Right ventricle myocardium inferior (tissue), 1 donor: ENCODE data around the gene OTOF. TPM values are rescaled to one million over a fixed set of nuclear protein-coding genes. Genes with fewer than 3 reads are reported as not detected.

Source experiments
- ATAC-seq: fragments of 200-7000 bp; cut with Tn5 transposase; one replicate; pipeline ENCODE4 v1.9.1; 2020; ENCODE audit warnings: mild to moderate bottlenecking, moderate library complexity
- DNase-seq: peaks from one replicate; pipeline ENCODE4 v3.0.0; 2021; ENCODE audit errors: missing footprints
- intact Hi-C: fragments of 100-400 bp; cut with DNase I; formaldehyde crosslinking; loops from one replicate; pipeline ENCODE4 v1.11.0; 2022
- total RNA-seq: library from RNA; stranded (reverse); fragmentation: NEBNext Ultra II Directional; extraction: Animal tissue kit (Norgen Biotek cat#: 25700); gene quantifications from one replicate; pipeline ENCODE4 v1.2.1, GENCODE V29; 2021
- donor health status: DM: no; HTN: yes; CAD: no; lungs with severe emphysema.

OTOF gene
- total RNA-seq, 1 donor from 2014 or later: 0.08 TPM

DNA sequence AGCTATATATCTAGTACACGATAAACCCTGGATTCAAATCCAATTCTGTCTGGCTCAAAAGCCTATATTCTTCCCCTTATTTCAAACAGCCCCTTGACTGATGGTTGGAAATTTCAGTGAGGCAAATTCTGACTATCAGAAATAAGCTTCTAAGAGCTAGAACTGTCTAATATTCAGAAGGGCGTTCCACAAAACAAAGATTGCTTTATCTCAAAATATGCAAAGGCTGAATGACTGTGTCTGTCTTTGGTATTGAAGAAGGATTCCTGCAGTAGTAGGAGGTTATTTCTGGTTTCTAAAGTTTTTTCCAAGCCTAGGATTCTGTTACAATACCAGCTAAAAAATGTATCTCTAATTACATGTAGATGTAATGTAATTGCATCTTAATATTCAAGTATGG is 45.1 kb downstream of the OTOF start:
- intact Hi-C loops: no loop called here
- no peak for ATAC-seq
- DNase-seq: no peak

DNA sequence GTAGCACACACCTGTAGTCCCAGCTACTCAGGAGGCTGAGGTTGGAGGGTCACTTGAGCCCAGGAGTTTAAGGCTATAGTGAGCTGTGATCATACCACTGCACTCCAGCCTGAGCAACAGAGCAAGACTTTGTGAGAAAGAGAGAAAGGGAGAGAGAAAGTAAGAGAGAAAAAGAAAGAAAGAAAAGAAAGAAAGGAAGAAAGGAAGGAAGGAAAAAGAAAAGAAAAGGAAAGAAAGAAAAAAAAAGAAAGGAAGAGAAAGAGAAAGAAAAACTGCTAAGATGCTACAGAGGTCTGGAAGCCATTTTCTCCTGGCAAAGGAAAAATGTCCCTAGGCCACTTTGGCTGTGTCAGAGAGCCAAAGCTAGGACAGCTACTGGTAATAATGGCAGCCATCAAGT is 45.6 kb downstream of the OTOF start:
- intact Hi-C loops: no loop called here
- DNase-seq (no peak), ATAC-seq (no peak)

- ATAC-seq (no peak), DNase-seq (no peak)
- intact Hi-C loops: no loop called here
Observed at GRCh38 chr2:26430826-26431225, 47.1 kb downstream of the OTOF start.

GRCh38 chr2:26429779-26430578 is 47.9 kb downstream of the OTOF start:
- DNase-seq (no peak), ATAC-seq (peak; percentile 63)
- intact Hi-C loops: no loop called here

- DNase-seq (no peak), ATAC-seq (no peak)
- intact Hi-C loops: no loop called here
Observed at GRCh38 chr2:26428846-26429245, 49.1 kb downstream of the OTOF start.

GRCh38 chr2:26424221-26424620 is 53.7 kb downstream of the OTOF start:
- intact Hi-C loops: no loop called here
- DNase-seq: no peak
- no peak for ATAC-seq

GRCh38 chr2:26423750-26424149 is 54.2 kb downstream of the OTOF start:
- ATAC-seq: no peak
- intact Hi-C loops: no loop called here

GRCh38 chr2:26422947-26423629 is 54.8 kb downstream of the OTOF start:
- no peak for DNase-seq
- ATAC-seq: no peak
- intact Hi-C loops: no loop called here

More at GRCh38 chr2:26423750-26424149, 54.2 kb downstream of the OTOF start:
- DNase-seq: no peak

- no peak for ATAC-seq
- intact Hi-C loops: no loop called here
- no peak for DNase-seq
Observed at GRCh38 chr2:26421961-26422360, 56.0 kb downstream of the OTOF start.

GRCh38 chr2:26414311-26414710 is 63.6 kb downstream of the OTOF start:
- intact Hi-C loops: no loop called here
- no peak for ATAC-seq

GRCh38 chr2:26412091-26412673 is 65.7 kb downstream of the OTOF start:
- DNase-seq: no peak

More at GRCh38 chr2:26414311-26414710, 63.6 kb downstream of the OTOF start:
- DNase-seq: no peak

DNA sequence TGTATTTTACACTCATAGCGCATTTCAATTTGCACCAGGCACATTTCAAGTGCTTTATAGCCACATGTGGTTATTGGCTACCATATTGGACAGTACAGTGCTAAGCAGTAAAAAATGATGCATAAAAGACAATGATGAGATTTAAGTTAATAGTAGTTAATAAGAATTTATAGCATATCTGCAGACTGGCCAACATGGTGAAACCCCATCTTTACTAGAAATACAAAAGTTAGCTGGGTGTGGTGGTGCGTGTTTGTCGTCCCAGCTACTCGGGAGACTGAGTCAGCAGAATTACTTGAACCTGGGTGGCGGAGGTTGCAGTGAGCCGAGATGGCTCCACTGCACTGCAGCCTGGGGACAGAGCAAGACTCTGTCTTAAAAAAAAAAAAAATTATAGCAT is 66.5 kb downstream of the OTOF start:
- no peak for ATAC-seq
- DNase-seq: no peak
- intact Hi-C loops: no loop called here

More at GRCh38 chr2:26412091-26412673, 65.7 kb downstream of the OTOF start:
- intact Hi-C loops: no loop called here
- no peak for ATAC-seq

GRCh38 chr2:26410764-26411243 is 67.1 kb downstream of the OTOF start:
- DNase-seq (no peak), ATAC-seq (no peak)
- intact Hi-C loops: no loop called here

DNA sequence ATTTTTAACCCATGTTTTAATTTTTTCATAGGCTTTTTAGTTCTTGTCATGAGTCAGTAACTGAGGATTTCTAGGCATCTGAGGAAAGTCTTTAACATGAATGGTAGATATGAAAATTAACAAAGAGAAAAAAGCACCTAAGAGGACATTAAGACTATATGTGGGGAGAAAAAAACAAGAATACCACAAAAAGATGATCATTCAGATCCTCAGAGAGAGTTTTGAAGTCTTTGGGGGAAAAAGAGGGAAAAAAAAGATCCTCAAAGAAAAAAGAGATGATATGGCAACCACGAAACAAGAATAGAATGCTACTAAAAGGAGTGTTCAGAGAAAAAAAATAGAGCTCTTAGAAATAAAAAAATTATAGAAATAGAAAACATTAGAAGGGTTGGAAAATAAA is 68.1 kb downstream of the OTOF start:
- ATAC-seq: no peak
- DNase-seq: no peak
- intact Hi-C loops: no loop called here

DNA sequence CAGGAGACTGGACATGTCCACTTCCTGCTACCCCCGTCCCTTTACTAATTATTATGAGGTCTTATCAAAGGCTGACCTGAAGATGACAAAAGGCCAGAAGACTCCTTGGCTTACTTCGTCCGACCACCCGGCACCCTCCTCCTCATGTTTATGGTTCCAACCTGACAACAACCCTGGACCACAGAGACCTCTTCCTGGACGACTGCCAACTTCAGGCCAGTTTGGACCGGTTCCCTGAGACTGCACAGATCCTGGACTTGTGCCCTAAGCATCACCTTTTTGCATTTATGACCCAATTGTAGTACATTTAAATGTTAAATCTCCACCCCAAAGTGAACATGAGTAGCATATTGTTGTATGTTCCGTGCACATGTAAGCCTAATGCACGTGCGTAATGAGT is 70.4 kb downstream of the OTOF start:
- DNase-seq (no peak), ATAC-seq (no peak)
- intact Hi-C loops: no loop called here

Other genes starting within 250 kb of the OTOF start
- gene HADHA, start 233.5 kb downstream of the OTOF start, total RNA-seq: 764 TPM
- 1,782 TPM for gene HADHB, start 233.2 kb downstream of the OTOF start, total RNA-seq
- 14.3 TPM for gene SELENOI, start 132.0 kb downstream of the OTOF start, total RNA-seq
- 0.16 TPM for gene ADGRF3, start 131.3 kb downstream of the OTOF start, total RNA-seq
- gene DRC1, start 76.2 kb downstream of the OTOF start, total RNA-seq: 0.30 TPM
- gene CIB4, start 163.2 kb upstream of the OTOF start, total RNA-seq: not detected
- gene KCNK3, start 214.6 kb upstream of the OTOF start, total RNA-seq: 4.5 TPM